ENCODE results near the gene CCDC187. TPM values are rescaled to one million over a fixed set of nuclear protein-coding genes. Genes with fewer than 3 reads are reported as not detected.
A peak's percentile ranks its signal among the peaks of the same experiment; 100 is the strongest.

The CCDC187 gene
- polyA plus RNA-seq, 1 donor (not counting 4 experiments of a cell fraction or from before 2014, with no cell fraction given): 0.03 TPM

GRCh38 chr9:136312436-136312835 lies 8.5 kb upstream of the CCDC187 start:
- dilution Hi-C loops (cut with MboI; ENCODE audit: extremely low pct_ligation_motif_present, low sequenced_read_pairs): no loop called here
- Histone ChIP-seq H3K9me1 (ENCODE audit: control insufficient read depth, extremely low read depth, insufficient read depth, low read length) (no peaks in the 10 kb centered on the region), H3K27me3 (ENCODE audit: control insufficient read depth, extremely low read depth, insufficient read depth, low read length) (no peaks in the 10 kb centered on the region), H3K9me3 (ENCODE audit: control insufficient read depth, low read depth, low read length) (peaks cover 6% of the 10 kb centered on the region), H2AFZ (ENCODE audit: control insufficient read depth, low read length) (no peak overlapping the region), H3K9ac (ENCODE audit: control insufficient read depth, extremely low read depth, insufficient read depth, low read length) (no peak overlapping the region), H3K4me3 (ENCODE audit: control insufficient read depth in 2 of 3, extremely low read depth in 1 of 3, insufficient read depth in 2 of 3, low read depth in 1 of 3, low read length in 3 of 3) (no peak overlapping the region), H3K79me2 (ENCODE audit: control insufficient read depth, insufficient read depth, low read length) (no peaks in the 10 kb centered on the region), H4K20me1 (ENCODE audit: control insufficient read depth, extremely low read depth, insufficient read depth, low read length) (no peaks in the 10 kb centered on the region), H3K36me3 (ENCODE audit: control insufficient read depth in 2 of 2, extremely low read depth in 1 of 2, insufficient read depth in 2 of 2, low read length in 2 of 2) (no peaks in the 10 kb centered on the region), H3K4me2 (ENCODE audit: control insufficient read depth, extremely low read depth, insufficient read depth, low read depth, low read length) (no peak overlapping the region), H3K27ac (ENCODE audit: control insufficient read depth, insufficient read depth, low read length) (no peak overlapping the region), H3K4me1 (ENCODE audit: control insufficient read depth, extremely low read depth, insufficient read depth, low read length) (peaks cover 2% of the 10 kb centered on the region)
- DNase-seq (ENCODE audit: low read depth, low spot score): no peak
- no peak for FAIRE-seq
- TF ChIP-seq, protein P1, sequence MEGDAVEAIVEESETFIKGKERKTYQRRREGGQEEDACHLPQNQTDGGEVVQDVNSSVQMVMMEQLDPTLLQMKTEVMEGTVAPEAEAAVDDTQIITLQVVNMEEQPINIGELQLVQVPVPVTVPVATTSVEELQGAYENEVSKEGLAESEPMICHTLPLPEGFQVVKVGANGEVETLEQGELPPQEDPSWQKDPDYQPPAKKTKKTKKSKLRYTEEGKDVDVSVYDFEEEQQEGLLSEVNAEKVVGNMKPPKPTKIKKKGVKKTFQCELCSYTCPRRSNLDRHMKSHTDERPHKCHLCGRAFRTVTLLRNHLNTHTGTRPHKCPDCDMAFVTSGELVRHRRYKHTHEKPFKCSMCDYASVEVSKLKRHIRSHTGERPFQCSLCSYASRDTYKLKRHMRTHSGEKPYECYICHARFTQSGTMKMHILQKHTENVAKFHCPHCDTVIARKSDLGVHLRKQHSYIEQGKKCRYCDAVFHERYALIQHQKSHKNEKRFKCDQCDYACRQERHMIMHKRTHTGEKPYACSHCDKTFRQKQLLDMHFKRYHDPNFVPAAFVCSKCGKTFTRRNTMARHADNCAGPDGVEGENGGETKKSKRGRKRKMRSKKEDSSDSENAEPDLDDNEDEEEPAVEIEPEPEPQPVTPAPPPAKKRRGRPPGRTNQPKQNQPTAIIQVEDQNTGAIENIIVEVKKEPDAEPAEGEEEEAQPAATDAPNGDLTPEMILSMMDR (optimal IDR thresholded peaks at IDR 0.05 in 1 of 3, IDR thresholded peaks at IDR 0.05 in 1 of 3, conservative IDR thresholded peaks at IDR 0.05 in 1 of 3; ENCODE audit: extremely low read depth in 1 of 3, insufficient read depth in 2 of 3, low read length in 3 of 3): peak; percentile 46 to 88 (median 76)
- TF ChIP-seq EZH2 (IDR thresholded peaks at IDR 0.05; ENCODE audit: low read length): no peak

DNA sequence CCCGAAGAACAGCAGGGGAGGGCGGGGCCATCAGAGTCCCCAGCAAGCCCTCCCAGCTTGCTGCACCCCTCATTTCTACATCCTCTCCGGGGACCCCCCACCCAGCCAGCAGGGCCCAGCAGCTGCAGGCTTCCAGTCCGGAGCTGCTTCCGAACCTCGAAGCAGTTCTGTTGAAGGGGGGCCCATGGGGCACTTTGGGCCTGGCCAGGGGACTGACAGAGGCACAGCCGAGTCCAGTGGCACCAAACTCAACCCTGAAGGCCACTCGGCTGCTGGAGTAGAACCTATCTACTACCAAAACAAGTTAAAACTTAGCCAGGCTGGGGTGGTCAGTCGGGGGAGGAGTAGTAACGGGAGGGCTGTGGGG lies 8.1 kb upstream of the CCDC187 start:
- H3K9ac ChIP-seq (ENCODE audit: control insufficient read depth, extremely low read depth, insufficient read depth, low read length): no peak overlapping the region

More for the DNA sequence above, 8.1 kb upstream of the CCDC187 start:
- no peaks in the 10 kb centered on the region for H3K36me3 ChIP-seq (ENCODE audit: control insufficient read depth in 2 of 2, extremely low read depth in 1 of 2, insufficient read depth in 2 of 2, low read length in 2 of 2)
- H3K79me2 ChIP-seq (ENCODE audit: control insufficient read depth, insufficient read depth, low read length): no peaks in the 10 kb centered on the region
- H3K4me2 ChIP-seq (ENCODE audit: control insufficient read depth, extremely low read depth, insufficient read depth, low read depth, low read length): no peak overlapping the region
- H3K4me1 ChIP-seq (ENCODE audit: control insufficient read depth, extremely low read depth, insufficient read depth, low read length): no peaks in the 10 kb centered on the region
- H3K9me1 ChIP-seq (ENCODE audit: control insufficient read depth, extremely low read depth, insufficient read depth, low read length): no peaks in the 10 kb centered on the region
- no peak overlapping the region for H2AFZ ChIP-seq (ENCODE audit: control insufficient read depth, low read length)
- peaks cover 3% of the 10 kb centered on the region for H3K27me3 ChIP-seq (ENCODE audit: control insufficient read depth, extremely low read depth, insufficient read depth, low read length)
- no peak overlapping the region for H3K27ac ChIP-seq (ENCODE audit: control insufficient read depth, insufficient read depth, low read length)
- H3K4me3 ChIP-seq (ENCODE audit: control insufficient read depth in 2 of 3, extremely low read depth in 1 of 3, insufficient read depth in 2 of 3, low read depth in 1 of 3, low read length in 3 of 3): no peak overlapping the region
- H4K20me1 ChIP-seq (ENCODE audit: control insufficient read depth, extremely low read depth, insufficient read depth, low read length): no peaks in the 10 kb centered on the region
- no peak for DNase-seq (ENCODE audit: low read depth, low spot score)
- H3K9me3 ChIP-seq (ENCODE audit: control insufficient read depth, low read depth, low read length): peaks cover 6% of the 10 kb centered on the region
- TF ChIP-seq, protein P1 (optimal IDR thresholded peaks at IDR 0.05 in 1 of 3, IDR thresholded peaks at IDR 0.05 in 1 of 3, conservative IDR thresholded peaks at IDR 0.05 in 1 of 3; ENCODE audit: extremely low read depth in 1 of 3, insufficient read depth in 2 of 3, low read length in 3 of 3): no peak
- TF ChIP-seq EZH2 (IDR thresholded peaks at IDR 0.05; ENCODE audit: low read length): no peak
- FAIRE-seq: no peak
- dilution Hi-C loops (cut with MboI; ENCODE audit: extremely low pct_ligation_motif_present, low sequenced_read_pairs): no loop called here
